HCT116 (cell line): ENCODE data around the gene DRAP1. TPM values are rescaled to one million over a fixed set of nuclear protein-coding genes. Genes with fewer than 3 reads are reported as not detected.

Source experiments
- ATAC-seq: fragments of 200-7000 bp; cut with Tn5 transposase; 2 replicates; pipeline ENCODE4 v1.9.1; 2020; ENCODE audit warnings: mild to moderate bottlenecking, moderate library complexity
- BruUV-seq: library from RNA; stranded (reverse); fragments of 400-500 nt; replicated peaks from 2 replicates; lab custom pipeline; 2021; lab: Mats Ljungman, UMichigan
- CTCF ChIA-PET: fragments of 300-600 bp; sonication (Branson Sonifier 250); formaldehyde crosslinking; loops from one replicate; lab custom pipeline; 2021; ENCODE audit warnings: antibody characterized with exemption; lab: Charles Lee
- POLR2A ChIA-PET: fragments of 300-600, 350-600 bp; sonication (Branson Sonifier 250); formaldehyde crosslinking; loops from one replicate; lab custom pipeline; 2021; ENCODE audit warnings: antibody characterized with exemption; lab: Charles Lee
- RAD21 ChIA-PET, 2 experiments: fragments of 300-600 bp; sonication (Branson Sonifier 250); formaldehyde crosslinking; loops; one replicate each; lab custom pipeline; 2023; ENCODE audit warnings: low total read pairs in 2 of 2; ENCODE audit not compliant: uncharacterized antibody in 2 of 2, unreplicated experiment in 2 of 2, low non-redundant PET in 1 of 2; lab: Charles Lee
- DNase-seq: peaks from one replicate; pipeline ENCODE4 v3.0.0-alpha.2; 2010; ENCODE audit warnings: low read depth, low spot score
- H2AFZ ChIP-seq: fragments of 200-600 bp; shearing (Covaris generic), sonication (generic); 2 replicates; pipeline ENCODE4 v1.6.1; 2017; ENCODE audit warnings: low read depth, mixed run types, mixed read lengths, antibody characterized with exemption, low read length; ENCODE audit not compliant: poor library complexity, severe bottlenecking
- H3K27ac ChIP-seq: 2 replicates; pipeline ENCODE4 v1.5.1; 2012; ENCODE audit warnings: low read depth, low read length
- H3K27me3 ChIP-seq: fragments of 200-600 bp; sonication (generic); 2 replicates; pipeline ENCODE4 v1.6.1; 2016; ENCODE audit warnings: mixed run types, low read length, mixed read lengths; ENCODE audit not compliant: insufficient read depth
- H3K36me3 ChIP-seq, 2 experiments: fragments of 200-500 bp in 1 of 2; fragments of 200-600 bp in 1 of 2; sonication (Bioruptor generic) in 1 of 2; sonication (generic) in 1 of 2; 2 replicates each; pipeline versions ENCODE4 v1.5.1 to v1.6.1; 2014 to 2016; ENCODE audit warnings: low read length in 2 of 2, inconsistent platforms in 1 of 2, mixed read lengths in 1 of 2, mixed run types in 1 of 2; ENCODE audit not compliant: insufficient read depth in 2 of 2, control insufficient read depth in 1 of 2
- H3K4me1 ChIP-seq, 2 experiments: fragments of 200-600 bp in 1 of 2; sonication (generic) in 1 of 2; 2 replicates each; pipeline versions ENCODE4 v1.5.1 to v1.6.1; 2012 to 2017; ENCODE audit warnings: low read length in 2 of 2, inconsistent platforms in 1 of 2, mild to moderate bottlenecking in 1 of 2, mixed read lengths in 1 of 2, mixed run types in 1 of 2, moderate library complexity in 1 of 2; ENCODE audit not compliant: insufficient read depth in 2 of 2, control insufficient read depth in 1 of 2
- H3K4me2 ChIP-seq: fragments of 200-600 bp; sonication (generic); 2 replicates; pipeline ENCODE4 v1.6.1; 2017; ENCODE audit warnings: mixed run types, low read length, mixed read lengths
- H3K4me3 ChIP-seq, 2 experiments: fragments of 200-600 bp in 1 of 2; sonication (generic) in 1 of 2; replicated peaks in 1 of 2; 2 replicates each; pipeline ENCODE4 v1.5.1; 2011 to 2016; ENCODE audit warnings: low read length in 2 of 2, control low read depth in 1 of 2, low read depth in 1 of 2, mild to moderate bottlenecking in 1 of 2, mixed read lengths in 1 of 2, mixed run types in 1 of 2
- H3K79me2 ChIP-seq: fragments of 200-600 bp; sonication (generic); 2 replicates; pipeline ENCODE4 v1.6.1; 2017; ENCODE audit warnings: mild to moderate bottlenecking, mixed run types, low read length, moderate library complexity, mixed read lengths; ENCODE audit not compliant: insufficient read depth
- H3K9ac ChIP-seq: fragments of 200-600 bp; sonication (generic); 2 replicates; pipeline ENCODE4 v1.6.1; 2016; ENCODE audit warnings: low read length, mixed read lengths
- H3K9me2 ChIP-seq: fragments of 200-600 bp; sonication (generic), shearing (Covaris generic); 2 replicates; pipeline ENCODE4 v1.6.1; 2017; ENCODE audit warnings: mixed run types, mild to moderate bottlenecking, moderate library complexity; ENCODE audit not compliant: insufficient read depth
- H3K9me3 ChIP-seq, 2 experiments: fragments of 200-500 bp in 1 of 2; fragments of 200-600 bp in 1 of 2; sonication (Bioruptor generic) in 1 of 2; sonication (generic) in 1 of 2; 2 replicates each; pipeline ENCODE4 v1.6.1; 2014 to 2017; ENCODE audit warnings: low read length in 2 of 2, mixed read lengths in 2 of 2, inconsistent platforms in 1 of 2, low read depth in 1 of 2, mild to moderate bottlenecking in 1 of 2, mixed run types in 1 of 2, moderate library complexity in 1 of 2; ENCODE audit not compliant: control insufficient read depth in 1 of 2, insufficient read depth in 1 of 2
- H4K20me1 ChIP-seq: fragments of 200-600 bp; sonication (generic), shearing (Covaris generic); 2 replicates; pipeline ENCODE4 v1.6.1; 2017; ENCODE audit warnings: mixed run types, mild to moderate bottlenecking, moderate library complexity; ENCODE audit not compliant: insufficient read depth
- ATF3 ChIP-seq: IDR thresholded peaks from 2 replicates; pipeline ENCODE4 v1.6.1; 2012
- CBX3 ChIP-seq: IDR thresholded peaks from 2 replicates; pipeline ENCODE4 v1.6.1; 2012; ENCODE audit warnings: low read depth
- CEBPB ChIP-seq: IDR thresholded peaks from 2 replicates; pipeline ENCODE4 v1.6.1; 2012; ENCODE audit warnings: low read depth
- CTCF ChIP-seq, 3 experiments: fragments of 200-600 bp in 1 of 3; sonication (generic) in 1 of 3; IDR thresholded peaks in 2 of 3; conservative IDR thresholded peaks in 1 of 3; 2 replicates each; pipeline ENCODE4 v1.5.1; 2012 to 2017; ENCODE audit warnings: low read depth in 2 of 3, low read length in 2 of 3, antibody characterized with exemption in 1 of 3, borderline replicate concordance in 1 of 3, control low read depth in 1 of 3, mild to moderate bottlenecking in 1 of 3, mixed read lengths in 1 of 3, mixed run types in 1 of 3, moderate library complexity in 1 of 3; ENCODE audit not compliant: insufficient read depth in 1 of 3
- ELF1 ChIP-seq: IDR thresholded peaks from 2 replicates; pipeline ENCODE4 v1.6.1; 2012; ENCODE audit warnings: low read depth, borderline replicate concordance
- EZH2 ChIP-seq: fragments of 200-600 bp; sonication (generic); IDR thresholded peaks from 2 replicates; pipeline ENCODE4 v1.6.1; 2017; ENCODE audit warnings: antibody characterized with exemption, mixed run types
- FOSL1 ChIP-seq: IDR thresholded peaks from 2 replicates; pipeline ENCODE4 v1.6.1; 2012; ENCODE audit warnings: low read depth
- JUND ChIP-seq: IDR thresholded peaks from 2 replicates; pipeline ENCODE4 v1.6.1; 2012
- RAD21 ChIP-seq: IDR thresholded peaks from 2 replicates; pipeline ENCODE4 v1.6.1; 2012; ENCODE audit warnings: low read depth, mild to moderate bottlenecking
- REST ChIP-seq: IDR thresholded peaks from 2 replicates; pipeline ENCODE4 v1.6.1; 2012; ENCODE audit warnings: low read depth
- SP1 ChIP-seq: IDR thresholded peaks from 2 replicates; pipeline ENCODE4 v1.6.1; 2012; ENCODE audit warnings: low read depth
- TCF7L2 ChIP-seq: IDR thresholded peaks from 2 replicates; pipeline ENCODE4 v1.7.0; 2011; ENCODE audit warnings: borderline replicate concordance, inconsistent platforms; ENCODE audit not compliant: insufficient read depth, insufficient read length; ENCODE audit errors: extremely low read depth
- intact Hi-C: fragments of 100-400 bp; cut with micrococcal nuclease; formaldehyde crosslinking; loops from 2 replicates; pipeline ENCODE4 v1.10.0; 2022
- total RNA-seq: library from RNA; stranded (reverse); gene quantifications from one replicate; pipeline ENCODE4 v1.2.1, GENCODE V29; 2021; ENCODE audit not compliant: unreplicated experiment

DRAP1 gene
- total RNA-seq, 1 experiment from 2014 or later: 158 TPM

- ATAC-seq (no peak), DNase-seq (no peak)
- H3K27me3 ChIP-seq: no peaks in the 10 kb centered on the region
- BruUV-seq: no TSS peak
- H3K9me3 ChIP-seq: no peaks in the 10 kb centered on the region
- H3K27ac ChIP-seq: no peak overlapping the region
- no peaks in the 10 kb centered on the region for H3K9me2 ChIP-seq
- H3K4me2 ChIP-seq: no peak overlapping the region
- intact Hi-C loops: no loop called here
- ChIA-PET RAD21 (no interaction called here), POLR2A (no interaction called here), CTCF (interaction anchor here (1.1 kb wide), 1 partner anchor 9 kb away, joined by 3 read pairs; no protein-coding TSS in a partner anchor)
- peaks cover 5 to 27% of the 10 kb centered on the region in 2 experiments; a peak in 3 of 4 replicates for H3K36me3 ChIP-seq
- peaks cover 29% of the 10 kb centered on the region for H3K79me2 ChIP-seq
- no peak overlapping the region for H2AFZ ChIP-seq
- TF ChIP-seq TCF7L2: no peak
- no peak for TF ChIP-seq ELF1
- TF ChIP-seq RAD21: no peak
- no peak for TF ChIP-seq ATF3
- TF ChIP-seq CTCF (IDR thresholded peaks at IDR 0.05 in 2 of 3, conservative IDR thresholded peaks at IDR 0.05 in 1 of 3; ENCODE audit: borderline replicate concordance in 1 of 3, insufficient read depth in 1 of 3, low read depth in 2 of 3, low read length in 2 of 3): no peak
- no peak for TF ChIP-seq JUND
- no peak for TF ChIP-seq SP1
- no peak for TF ChIP-seq EZH2
- H3K9ac ChIP-seq: no peak overlapping the region
- no peaks in the 10 kb centered on the region for H4K20me1 ChIP-seq
- no peak overlapping the region for H3K4me3 ChIP-seq
- H3K4me1 ChIP-seq: peaks cover 9 to 19% of the 10 kb centered on the region in 2 experiments
Measured at GRCh38 chr11:65922565-65922964, 3.3 kb downstream of the DRAP1 start.

- H3K4me3 ChIP-seq: no peak overlapping the region
- H2AFZ ChIP-seq: no peak overlapping the region
- no peak overlapping the region for H3K4me2 ChIP-seq
- TF ChIP-seq CEBPB (no peak), EZH2 (no peak), REST (no peak), CBX3 (no peak), FOSL1 (no peak), JUND (no peak)
- H3K9me3 ChIP-seq: no peaks in the 10 kb centered on the region
- H3K27ac ChIP-seq: no peak overlapping the region
- RAD21 ChIA-PET: no interaction called here
- CTCF ChIA-PET: no interaction called here
- peaks cover 5 to 6% of the 10 kb centered on the region in 2 experiments; a peak in 3 of 4 replicates for H3K4me1 ChIP-seq
- H4K20me1 ChIP-seq: no peaks in the 10 kb centered on the region
- H3K9me2 ChIP-seq: no peaks in the 10 kb centered on the region
- H3K36me3 ChIP-seq: peaks cover 5 to 20% of the 10 kb centered on the region in 2 experiments; a peak in 3 of 4 replicates
- intact Hi-C loops: no loop called here
- BruUV-seq: no TSS peak
- DNase-seq (no peak), ATAC-seq (no peak)
- H3K27me3 ChIP-seq: no peaks in the 10 kb centered on the region
- H3K79me2 ChIP-seq: peaks cover 7% of the 10 kb centered on the region; the same call in 1 of the 2 replicates
- POLR2A ChIA-PET: no interaction called here
- H3K9ac ChIP-seq: no peak overlapping the region
Measured at GRCh38 chr11:65925397-65925796, 6.2 kb downstream of the DRAP1 start.
